T-helper 1 cell treated with Interleukin-12 subunit alpha and Interleukin-12 subunit beta and Interleukin-4 antibody, amounts not matched to agents 30 μg/mL and 1 μg/mL, for 36 hours (primary cell): ENCODE data around the gene CDKN1B.

Experiments used
- H3K27ac Mint-ChIP-seq: one replicate; pipeline ENCODE4 v1.8.0; 2021; ENCODE audit warnings: mild to moderate bottlenecking, mixed read lengths
- H3K27me3 Mint-ChIP-seq: one replicate; pipeline ENCODE4 v1.8.0; 2021; ENCODE audit warnings: low read depth, mixed read lengths
- H3K36me3 Mint-ChIP-seq: one replicate; pipeline ENCODE4 v1.8.0; 2021; ENCODE audit warnings: low read depth, mixed read lengths
- H3K4me1 Mint-ChIP-seq: one replicate; pipeline ENCODE4 v1.8.0; 2021; ENCODE audit warnings: low read depth, mixed read lengths
- H3K4me3 Mint-ChIP-seq: one replicate; pipeline ENCODE4 v1.8.0; 2021; ENCODE audit warnings: mild to moderate bottlenecking, moderate library complexity, mixed read lengths
- H3K9me3 Mint-ChIP-seq: one replicate; pipeline ENCODE4 v1.8.0; 2021; ENCODE audit warnings: mixed read lengths

The CDKN1B gene

GRCh38 chr12:12745576-12746211 lies 28.5 kb downstream of the CDKN1B start:
- no peak overlapping the region for H3K27ac Mint-ChIP-seq
- H3K4me3 Mint-ChIP-seq = no peak overlapping the region
- H3K4me1 Mint-ChIP-seq = peaks cover 12% of the 10 kb centered on the region
- no peaks in the 10 kb centered on the region for H3K27me3 Mint-ChIP-seq
- peaks cover 29% of the 10 kb centered on the region for H3K36me3 Mint-ChIP-seq
- H3K9me3 Mint-ChIP-seq = no peaks in the 10 kb centered on the region

- no peak overlapping the region for H3K4me3 Mint-ChIP-seq
- no peak overlapping the region for H3K27ac Mint-ChIP-seq
- peaks cover 33% of the 10 kb centered on the region for H3K36me3 Mint-ChIP-seq
- no peaks in the 10 kb centered on the region for H3K9me3 Mint-ChIP-seq
- H3K4me1 Mint-ChIP-seq = peaks cover 5% of the 10 kb centered on the region
- no peaks in the 10 kb centered on the region for H3K27me3 Mint-ChIP-seq
Observed at GRCh38 chr12:12747278-12747677, 30.1 kb downstream of the CDKN1B start.

- no peak overlapping the region for H3K27ac Mint-ChIP-seq
- peaks cover 5% of the 10 kb centered on the region for H3K4me1 Mint-ChIP-seq
- H3K27me3 Mint-ChIP-seq = no peaks in the 10 kb centered on the region
- no peak overlapping the region for H3K4me3 Mint-ChIP-seq
- H3K36me3 Mint-ChIP-seq = peaks cover 36% of the 10 kb centered on the region
- H3K9me3 Mint-ChIP-seq = no peaks in the 10 kb centered on the region
Observed at GRCh38 chr12:12748044-12748443, 30.9 kb downstream of the CDKN1B start.

DNA sequence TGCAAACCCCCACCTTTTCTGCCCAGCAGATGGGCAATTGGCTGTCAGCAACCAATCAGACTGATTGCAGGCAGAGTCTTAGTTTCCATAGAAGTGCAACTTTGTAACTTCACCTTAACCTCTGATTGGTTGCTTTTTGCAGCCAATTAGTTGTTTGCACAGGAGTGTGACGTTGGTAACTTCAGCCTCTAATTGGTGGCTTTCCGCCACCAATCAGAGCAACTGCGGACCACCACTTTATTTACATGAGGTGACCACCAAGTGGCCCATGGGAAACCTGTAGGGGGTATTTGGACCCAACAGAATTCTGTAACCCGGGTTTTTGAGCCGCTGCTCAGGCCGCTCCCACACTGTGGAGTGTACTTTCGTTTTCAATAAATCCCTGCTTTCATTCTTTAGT lies 32.3 kb downstream of the CDKN1B start:
- Mint-ChIP-seq H3K9me3 (no peaks in the 10 kb centered on the region), H3K27me3 (no peaks in the 10 kb centered on the region), H3K36me3 (peaks cover 34% of the 10 kb centered on the region), H3K4me3 (no peak overlapping the region), H3K4me1 (peaks cover 5% of the 10 kb centered on the region), H3K27ac (no peak overlapping the region)

DNA sequence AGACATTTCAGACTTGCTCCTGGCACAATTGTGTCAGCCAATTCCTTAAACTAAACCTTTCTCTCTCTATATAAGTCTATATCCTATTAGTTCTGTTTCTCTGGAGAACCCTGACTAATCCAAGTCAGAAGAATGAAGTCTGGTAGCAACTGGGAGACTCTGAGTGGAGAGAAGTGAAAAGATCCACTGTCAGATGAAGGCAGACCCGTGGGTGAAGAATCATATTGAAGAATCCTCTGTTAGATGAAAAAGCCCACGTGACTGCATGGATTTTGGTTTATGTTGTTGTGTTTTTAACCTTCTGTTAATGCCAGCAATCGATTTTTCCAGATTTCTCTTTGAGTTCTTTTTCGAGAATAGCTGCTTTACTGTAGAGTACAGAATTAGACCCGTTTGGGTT lies 38.8 kb downstream of the CDKN1B start:
- Mint-ChIP-seq H3K27ac (no peak overlapping the region), H3K36me3 (peaks cover 26% of the 10 kb centered on the region), H3K27me3 (no peaks in the 10 kb centered on the region), H3K9me3 (no peaks in the 10 kb centered on the region), H3K4me3 (no peak overlapping the region), H3K4me1 (peaks cover 3% of the 10 kb centered on the region)

DNA sequence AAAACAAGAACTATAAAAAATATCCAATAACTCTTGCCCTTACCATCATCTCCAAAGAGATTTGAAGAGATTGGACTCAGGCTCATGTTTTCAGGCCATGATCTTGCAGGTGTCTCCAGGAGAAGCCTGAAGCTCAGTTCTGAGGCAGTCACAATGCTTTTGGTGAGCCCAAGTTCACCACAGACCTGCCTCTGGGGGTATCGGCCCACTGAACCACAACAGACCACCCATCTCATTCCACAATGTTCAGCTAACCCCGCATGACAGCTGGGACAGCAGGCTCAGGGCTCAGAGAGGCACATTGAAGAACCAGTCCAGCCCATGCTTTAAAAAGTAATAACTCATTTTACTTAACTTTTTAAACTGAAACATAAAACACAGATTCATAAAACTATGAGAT lies 40.0 kb downstream of the CDKN1B start:
- Mint-ChIP-seq H3K27me3 (no peaks in the 10 kb centered on the region), H3K9me3 (peaks cover 3% of the 10 kb centered on the region), H3K27ac (no peak overlapping the region), H3K4me3 (no peak overlapping the region), H3K36me3 (peaks cover 25% of the 10 kb centered on the region), H3K4me1 (peaks cover 3% of the 10 kb centered on the region)

DNA sequence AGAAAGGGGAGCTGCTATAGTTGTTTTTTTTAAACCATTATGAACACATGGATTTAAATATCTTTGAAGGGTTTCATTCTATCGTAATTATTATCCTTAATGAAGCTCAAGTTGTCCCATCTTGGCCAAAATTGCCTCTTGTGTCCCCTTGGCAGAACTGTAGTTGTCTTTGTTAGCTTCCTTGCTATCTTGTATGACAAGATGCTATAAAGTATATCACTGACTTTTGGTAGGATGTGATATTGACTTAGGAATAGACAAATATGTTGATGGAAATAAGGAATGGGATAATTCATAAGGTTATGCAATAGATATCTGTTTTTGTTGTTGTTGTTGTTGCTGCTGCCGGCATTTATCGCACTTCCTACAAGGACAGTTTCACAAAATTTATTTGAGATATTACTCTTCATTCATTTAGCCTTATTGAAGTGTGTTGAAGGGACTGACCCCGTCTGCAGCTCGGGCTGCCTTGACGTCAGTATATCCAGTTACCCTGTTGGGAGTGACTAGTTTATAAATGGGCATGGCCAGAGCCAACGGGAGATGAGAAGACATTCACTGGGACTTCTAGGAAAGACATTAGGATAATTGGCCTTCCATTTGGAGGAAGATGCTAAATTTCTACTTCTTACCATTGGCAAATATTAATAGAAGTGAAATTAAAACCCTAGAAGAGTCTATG lies 42.2 kb downstream of the CDKN1B start:
- peaks cover 3% of the 10 kb centered on the region for H3K4me1 Mint-ChIP-seq
- H3K27ac Mint-ChIP-seq = no peak overlapping the region
- no peak overlapping the region for H3K4me3 Mint-ChIP-seq
- H3K36me3 Mint-ChIP-seq = peaks cover 19% of the 10 kb centered on the region
- H3K27me3 Mint-ChIP-seq = no peaks in the 10 kb centered on the region
- H3K9me3 Mint-ChIP-seq = peaks cover 3% of the 10 kb centered on the region

- no peak overlapping the region for H3K4me3 Mint-ChIP-seq
- H3K36me3 Mint-ChIP-seq = peaks cover 23% of the 10 kb centered on the region
- H3K4me1 Mint-ChIP-seq = no peaks in the 10 kb centered on the region
- H3K27ac Mint-ChIP-seq = no peak overlapping the region
- no peaks in the 10 kb centered on the region for H3K27me3 Mint-ChIP-seq
- peaks cover 16% of the 10 kb centered on the region for H3K9me3 Mint-ChIP-seq
Observed at GRCh38 chr12:12764824-12765223, 47.7 kb downstream of the CDKN1B start.

GRCh38 chr12:12770262-12770661 lies 53.1 kb downstream of the CDKN1B start:
- peaks cover 23% of the 10 kb centered on the region for H3K36me3 Mint-ChIP-seq
- no peak overlapping the region for H3K27ac Mint-ChIP-seq
- H3K4me1 Mint-ChIP-seq = no peaks in the 10 kb centered on the region
- H3K9me3 Mint-ChIP-seq = peaks cover 29% of the 10 kb centered on the region
- H3K4me3 Mint-ChIP-seq = no peak overlapping the region
- peaks cover 6% of the 10 kb centered on the region for H3K27me3 Mint-ChIP-seq
